HG03196 (cell line): ENCODE measurements around the gene CELSR1.

Source experiments
- ATAC-seq: cut with Tn5 transposase; IDR thresholded peaks from one replicate; pipeline ENCODE4 v1.9.1; 2021; ENCODE audit not compliant: unreplicated experiment

CELSR1 gene

GRCh38 chr22:46537225-46537945, at the start of gene CELSR1:
CELSR1 (minus strand) TSS chr22:46537620; CDS start chr22:46537170, 450 bp downstream.
- no peak for ATAC-seq

GRCh38 chr22:46587061-46587460, 49.6 kb upstream of the CELSR1 start:
- ATAC-seq = peak; percentile 43

GRCh38 chr22:46586531-46587011, 49.2 kb upstream of the CELSR1 start:
- ATAC-seq = no peak

- ATAC-seq = no peak
Measured at GRCh38 chr22:46586123-46586519, 48.7 kb upstream of the CELSR1 start.

- no peak for ATAC-seq
Measured at GRCh38 chr22:46585340-46586122, 48.1 kb upstream of the CELSR1 start.

- no peak for ATAC-seq
Measured at GRCh38 chr22:46584081-46584921, 46.9 kb upstream of the CELSR1 start.

- no peak for ATAC-seq
Measured at GRCh38 chr22:46583571-46583970, 46.2 kb upstream of the CELSR1 start.

- no peak for ATAC-seq
Measured at GRCh38 chr22:46582281-46582933, 45.0 kb upstream of the CELSR1 start.

- ATAC-seq = no peak
Measured at GRCh38 chr22:46581538-46582244, 44.3 kb upstream of the CELSR1 start.

- ATAC-seq = no peak
Measured at GRCh38 chr22:46580940-46581537, 43.6 kb upstream of the CELSR1 start.

- ATAC-seq = no peak
Measured at GRCh38 chr22:46579751-46580449, 42.5 kb upstream of the CELSR1 start.

GRCh38 chr22:46578824-46579561, 41.6 kb upstream of the CELSR1 start:
- no peak for ATAC-seq

- ATAC-seq = no peak
Measured at GRCh38 chr22:46578251-46578823, 40.9 kb upstream of the CELSR1 start.

- ATAC-seq = no peak
Measured at GRCh38 chr22:46577368-46578249, 40.2 kb upstream of the CELSR1 start.

- ATAC-seq = no peak
Measured at GRCh38 chr22:46576556-46577367, 39.3 kb upstream of the CELSR1 start.

- no peak for ATAC-seq
Measured at GRCh38 chr22:46575911-46576555, 38.6 kb upstream of the CELSR1 start.
